Liver (tissue), 9 donors: ENCODE data around the gene IFIT1. TPM values are rescaled to one million over a fixed set of nuclear protein-coding genes. Genes with fewer than 3 reads are reported as not detected.

Source experiments
- DNase-seq: peaks from one replicate; pipeline ENCODE4 v3.0.0-alpha.2; 2017; ENCODE audit warnings: low spot score
- H3K27ac ChIP-seq, 2 donors: one replicate each; pipeline ENCODE4 v1.7.0; 2013; ENCODE audit warnings: inconsistent platforms in 2 of 2, low read length in 2 of 2, control low read depth in 1 of 2, low read depth in 1 of 2, mild to moderate bottlenecking in 1 of 2
- H3K27me3 ChIP-seq, 4 donors: one replicate each; pipeline versions ENCODE4 v1.6.1 to v1.7.0; 2013; ENCODE audit warnings: low read length in 3 of 4, inconsistent platforms in 1 of 4, mild to moderate bottlenecking in 1 of 4, moderate library complexity in 1 of 4; ENCODE audit not compliant: control insufficient read depth in 4 of 4, insufficient read depth in 4 of 4
- H3K36me3 ChIP-seq, 4 donors: one replicate each; pipeline versions ENCODE4 v1.6.1 to v1.7.0; 2013; ENCODE audit warnings: low read length in 3 of 4, mild to moderate bottlenecking in 3 of 4, low read depth in 1 of 4, moderate library complexity in 1 of 4; ENCODE audit not compliant: control insufficient read depth in 4 of 4, insufficient read depth in 3 of 4
- H3K4me1 ChIP-seq, 4 donors: one replicate each; pipeline versions ENCODE4 v1.6.1 to v1.7.0; 2013; ENCODE audit warnings: low read length in 3 of 4, mild to moderate bottlenecking in 3 of 4, moderate library complexity in 1 of 4; ENCODE audit not compliant: control insufficient read depth in 4 of 4, insufficient read depth in 4 of 4
- H3K4me3 ChIP-seq, 3 donors: one replicate each; pipeline versions ENCODE4 v1.6.1 to v1.7.0; 2013; ENCODE audit warnings: low read length in 3 of 3, control low read depth in 1 of 3, low read depth in 1 of 3, mild to moderate bottlenecking in 1 of 3
- H3K9ac ChIP-seq, 2 donors: one replicate each; pipeline ENCODE4 v1.7.0; 2013; ENCODE audit warnings: low read length in 2 of 2, mild to moderate bottlenecking in 2 of 2, moderate library complexity in 2 of 2, control low read depth in 1 of 2, low read depth in 1 of 2
- H3K9me3 ChIP-seq, 4 donors: one replicate each; pipeline versions ENCODE4 v1.6.1 to v1.7.0; 2013; ENCODE audit warnings: low read length in 3 of 4; ENCODE audit not compliant: control insufficient read depth in 4 of 4
- ATF3 ChIP-seq: IDR thresholded peaks from 2 replicates; pipeline ENCODE4 v1.6.1; 2016; ENCODE audit warnings: antibody characterized with exemption
- CTCF ChIP-seq: fragments of 150-350 bp; IDR thresholded peaks from 2 replicates; pipeline ENCODE4 v1.5.1; 2017; ENCODE audit warnings: improper control_type of control experiment, low read depth, low read length; ENCODE audit not compliant: missing input control
- EGR1 ChIP-seq, 2 donors: IDR thresholded peaks; 2 replicates each; pipeline ENCODE4 v1.6.1; 2016 to 2018; ENCODE audit warnings: antibody characterized with exemption in 2 of 2, low read depth in 2 of 2
- FOXA1 ChIP-seq: IDR thresholded peaks from 2 replicates; pipeline ENCODE4 v1.6.1; 2016; ENCODE audit warnings: antibody characterized with exemption
- FOXA2 ChIP-seq: IDR thresholded peaks from 2 replicates; pipeline ENCODE4 v1.6.1; 2016; ENCODE audit warnings: antibody characterized with exemption
- HNF4A ChIP-seq, 2 donors: conservative IDR thresholded peaks; 2 replicates each; pipeline ENCODE4 v1.6.1; 2016; ENCODE audit warnings: antibody characterized with exemption in 2 of 2, mild to moderate bottlenecking in 2 of 2
- HNF4G ChIP-seq: IDR thresholded peaks from 2 replicates; pipeline ENCODE4 v1.6.1; 2016; ENCODE audit warnings: antibody characterized with exemption
- JUND ChIP-seq, 2 donors: IDR thresholded peaks; 2 replicates each; pipeline ENCODE4 v1.6.1; 2016; ENCODE audit warnings: antibody characterized with exemption in 2 of 2
- MAX ChIP-seq: IDR thresholded peaks from 2 replicates; pipeline ENCODE4 v1.6.1; 2016; ENCODE audit warnings: antibody characterized with exemption
- NR2F2 ChIP-seq: IDR thresholded peaks from 2 replicates; pipeline ENCODE4 v1.6.1; 2016; ENCODE audit warnings: antibody characterized with exemption
- RAD21 ChIP-seq, 2 donors: IDR thresholded peaks; 2 replicates each; pipeline ENCODE4 v1.6.1; 2016; ENCODE audit warnings: antibody characterized with exemption in 2 of 2, mild to moderate bottlenecking in 2 of 2
- RXRA ChIP-seq, 2 donors: IDR thresholded peaks; 2 replicates each; pipeline ENCODE4 v1.6.1; 2017 to 2018; ENCODE audit warnings: antibody characterized with exemption in 2 of 2, mild to moderate bottlenecking in 1 of 2
- SP1 ChIP-seq: IDR thresholded peaks from 2 replicates; pipeline ENCODE4 v1.6.1; 2018; ENCODE audit warnings: antibody characterized with exemption, mild to moderate bottlenecking
- TAF1 ChIP-seq: conservative IDR thresholded peaks from 2 replicates; pipeline ENCODE4 v1.6.1; 2016; ENCODE audit warnings: antibody characterized with exemption, mild to moderate bottlenecking
- WGBS: extraction: QIAGEN DNeasy Blood & Tissue Kit; methylation state at CpG from one replicate; pipeline ENCODE4 v1.1.7; 2013; 5-methylcytosine and 5-hydroxymethylcytosine counted together
- polyA plus RNA-seq, 2 donors: library from polyadenylated mRNA; stranded (reverse) in 1 of 2; unstranded in 1 of 2; fragments of 200-250 nt in 1 of 2; fragments of >200 nt in 1 of 2; fragmentation: Nextera tagmentation in 1 of 2; extraction: Ambion mirVana in 1 of 2; gene quantifications; one replicate each; pipeline versions ENCODE4 v1.2.1 to v1.2.3, GENCODE V29; 2013 to 2015
- total RNA-seq, 2 donors: library from RNA; depleted of rRNA; stranded (reverse); fragments of >200 nt; gene quantifications; one replicate each; pipeline ENCODE4 v1.2.3, GENCODE V29; 2014
- TF ChIP-seq, protein P1 (sequence below): IDR thresholded peaks from 2 replicates; pipeline ENCODE4 v1.6.1; 2016; ENCODE audit warnings: antibody characterized with exemption
- donor health status: healthy.
- donor health status: healthy.
- donor health status: healthy.
- donor health status: healthy.
- donor health status: healthy.

The IFIT1 gene
- total and polyA plus RNA-seq, 4 donors = 8.1 to 17.5 (median 11.6) TPM

GRCh38 chr10:89368129-89368528 lies 24.3 kb upstream of the IFIT1 start:
- WGBS = 80% methylated on average over 1 of the region's 1 CpG
- no peak overlapping the region for H3K9ac ChIP-seq

DNA sequence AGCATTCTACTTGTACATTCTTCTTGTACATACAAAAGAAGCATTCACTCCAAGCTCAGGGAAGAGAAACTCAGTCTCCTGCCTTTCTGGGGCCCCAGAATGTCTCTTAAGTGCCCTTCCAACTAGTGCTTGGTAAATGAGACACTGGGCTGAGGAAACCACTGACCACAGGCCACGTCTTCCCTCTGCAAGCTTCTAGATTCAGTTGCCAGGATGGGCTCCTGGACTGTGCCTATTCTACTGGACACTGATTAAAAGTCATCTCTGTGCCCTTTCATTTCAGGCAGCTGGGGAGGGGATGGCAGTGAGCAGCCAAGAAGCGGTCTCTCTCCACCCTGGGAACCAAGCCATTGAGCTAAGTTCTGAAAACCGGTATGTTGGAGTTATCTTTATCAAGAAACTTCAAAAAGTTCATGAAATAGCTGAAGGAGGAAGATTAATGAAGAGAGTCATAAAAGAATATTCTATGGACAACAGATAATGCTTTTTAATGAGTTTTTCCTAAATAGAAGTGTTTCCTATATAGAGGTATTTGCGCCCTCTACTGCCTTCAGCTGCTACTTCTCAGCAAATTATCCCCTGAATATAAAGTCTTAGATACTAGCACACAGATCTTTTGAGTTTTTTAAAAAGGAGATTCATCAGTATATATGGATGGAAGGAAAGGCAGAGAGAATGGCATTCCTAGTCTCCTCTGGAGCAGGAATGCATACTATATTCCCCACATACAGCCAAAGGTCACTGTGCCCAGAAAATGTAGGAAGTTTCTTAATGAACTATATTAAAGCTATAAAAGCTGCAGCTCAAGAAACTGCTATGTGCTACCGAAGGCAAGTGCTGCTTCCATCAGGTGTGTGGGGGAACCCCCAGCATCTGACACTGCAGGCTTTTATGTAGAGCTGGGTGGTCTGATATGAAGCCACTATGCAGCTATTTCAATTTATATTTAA lies 23.0 kb upstream of the IFIT1 start:
- Histone ChIP-seq H3K4me3 (no peak overlapping the region), H3K27me3 (no peaks in the 10 kb centered on the region), H3K36me3 (no peaks in the 10 kb centered on the region), H3K9me3 (no peaks in the 10 kb centered on the region), H3K9ac (no peak overlapping the region), H3K4me1 (peaks cover 3 to 38% (median 27%) of the 10 kb centered on the region in 4 donors), H3K27ac (peak overlapping the region; percentile 40 to 55)
- DNase-seq = no peak
- TF ChIP-seq CTCF (peak; percentile 60), RXRA (IDR thresholded peaks at IDR 0.05) (peak in 1 of 2 donors; percentile 26), RAD21 (IDR thresholded peaks at IDR 0.05) (peak; percentile 78 to 86), HNF4A (conservative IDR thresholded peaks at IDR 0.05) (peak in 1 of 2 donors; percentile 21), FOXA2 (no peak)
- 28% methylated on average over 5 of the region's 5 CpGs for WGBS

More at GRCh38 chr10:89368129-89368528, 24.3 kb upstream of the IFIT1 start:
- Histone ChIP-seq H3K27me3 (no peaks in the 10 kb centered on the region), H3K36me3 (no peaks in the 10 kb centered on the region), H3K4me1 (peaks cover 0 to 28% (median 19%) of the 10 kb centered on the region in 4 donors), H3K9me3 (no peaks in the 10 kb centered on the region), H3K27ac (peak overlapping the region in 1 of 2 donors; percentile 51), H3K4me3 (no peak overlapping the region)
- no peak for DNase-seq
- TF ChIP-seq HNF4G = no peak
- TF ChIP-seq ATF3 = no peak
- no peak for TF ChIP-seq FOXA2
- no peak for TF ChIP-seq RAD21 (IDR thresholded peaks at IDR 0.05)
- TF ChIP-seq, protein P1, sequence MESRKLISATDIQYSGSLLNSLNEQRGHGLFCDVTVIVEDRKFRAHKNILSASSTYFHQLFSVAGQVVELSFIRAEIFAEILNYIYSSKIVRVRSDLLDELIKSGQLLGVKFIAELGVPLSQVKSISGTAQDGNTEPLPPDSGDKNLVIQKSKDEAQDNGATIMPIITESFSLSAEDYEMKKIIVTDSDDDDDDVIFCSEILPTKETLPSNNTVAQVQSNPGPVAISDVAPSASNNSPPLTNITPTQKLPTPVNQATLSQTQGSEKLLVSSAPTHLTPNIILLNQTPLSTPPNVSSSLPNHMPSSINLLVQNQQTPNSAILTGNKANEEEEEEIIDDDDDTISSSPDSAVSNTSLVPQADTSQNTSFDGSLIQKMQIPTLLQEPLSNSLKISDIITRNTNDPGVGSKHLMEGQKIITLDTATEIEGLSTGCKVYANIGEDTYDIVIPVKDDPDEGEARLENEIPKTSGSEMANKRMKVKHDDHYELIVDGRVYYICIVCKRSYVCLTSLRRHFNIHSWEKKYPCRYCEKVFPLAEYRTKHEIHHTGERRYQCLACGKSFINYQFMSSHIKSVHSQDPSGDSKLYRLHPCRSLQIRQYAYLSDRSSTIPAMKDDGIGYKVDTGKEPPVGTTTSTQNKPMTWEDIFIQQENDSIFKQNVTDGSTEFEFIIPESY = no peak
- no peak for TF ChIP-seq FOXA1
- TF ChIP-seq TAF1 = no peak
- TF ChIP-seq EGR1 (IDR thresholded peaks at IDR 0.05; ENCODE audit: low read depth in 2 of 2) = no peak

GRCh38 chr10:89371079-89371478 lies 21.3 kb upstream of the IFIT1 start:
- Histone ChIP-seq H3K36me3 (no peaks in the 10 kb centered on the region), H3K4me3 (no peak overlapping the region), H3K9me3 (no peaks in the 10 kb centered on the region), H3K27me3 (no peaks in the 10 kb centered on the region), H3K27ac (no peak overlapping the region), H3K4me1 (peaks cover 4 to 51% (median 37%) of the 10 kb centered on the region in 4 donors), H3K9ac (no peak overlapping the region)
- TF ChIP-seq ATF3 = no peak
- no peak for TF ChIP-seq HNF4G
- TF ChIP-seq NR2F2 = no peak
- no peak for TF ChIP-seq SP1
- TF ChIP-seq JUND (IDR thresholded peaks at IDR 0.05) = no peak
- TF ChIP-seq EGR1 (IDR thresholded peaks at IDR 0.05; ENCODE audit: low read depth in 2 of 2) = no peak
- TF ChIP-seq MAX = no peak
- DNase-seq = no peak
